ENCODE measurements around the gene SLC47A1. TPM values are rescaled to one million over a fixed set of nuclear protein-coding genes. Genes with fewer than 3 reads are reported as not detected.

SLC47A1 gene
- total and polyA plus RNA-seq, 2 of the 13 experiments (the other 11 are each of a cell fraction or from before 2014, with no cell fraction given): 42.1 to 67.5 TPM

- TF ChIP-seq PHB2 (IDR thresholded peaks at IDR 0.05; ENCODE audit: partially characterized antibody) (no peak), KDM2A (CRISPR knock-in tag; IDR thresholded peaks at IDR 0.05; ENCODE audit: borderline replicate concordance, low read depth) (peak; percentile 43; the same call in 1 of the 2 replicates), ZNF747 (CRISPR knock-in tag; IDR thresholded peaks at IDR 0.05; ENCODE audit: borderline replicate concordance) (no peak), CBX2 (IDR thresholded peaks at IDR 0.05; ENCODE audit: low read depth, low read length) (no peak), CBX2 (CRISPR knock-in tag; IDR thresholded peaks at IDR 0.05; ENCODE audit: low read depth) (no peak), MAZ (IDR thresholded peaks at IDR 0.05; ENCODE audit: borderline replicate concordance, low read depth, low read length) (no peak), MAZ (CRISPR knock-in tag; IDR thresholded peaks at IDR 0.05; ENCODE audit: low read depth) (no peak), BCL3 (CRISPR knock-in tag; IDR thresholded peaks at IDR 0.05) (no peak), ERF (CRISPR knock-in tag; IDR thresholded peaks at IDR 0.05) (peak; percentile 41; the same call in 1 of the 2 replicates), SMAD3 (CRISPR knock-in tag; IDR thresholded peaks at IDR 0.05) (peak; percentile 58; the same call in 1 of the 2 replicates), CREB1 (IDR thresholded peaks at IDR 0.05) (0 out of 2 replicates have a peak, but pooled peaks have one; percentile 13), CREB1 (CRISPR knock-in tag; IDR thresholded peaks at IDR 0.05) (no peak), ZNF274 (CRISPR knock-in tag; IDR thresholded peaks at IDR 0.05) (no peak), SOX6 (IDR thresholded peaks at IDR 0.05) (no peak), SOX6 (CRISPR knock-in tag; IDR thresholded peaks at IDR 0.05) (peak; percentile 38; the same call in 1 of the 2 replicates), FOSL2 (CRISPR knock-in tag; IDR thresholded peaks at IDR 0.05) (0 out of 2 replicates have a peak, but pooled peaks have one; percentile 10), TEAD3 (CRISPR knock-in tag; optimal IDR thresholded peaks at IDR 0.05; ENCODE audit: borderline replicate concordance) (peak; percentile 16), RARA (CRISPR knock-in tag; IDR thresholded peaks at IDR 0.05) (0 out of 2 replicates have a peak, but pooled peaks have one; percentile 19), HNF4A (CRISPR knock-in tag; IDR thresholded peaks at IDR 0.05) (peak; percentile 44; the same call in 1 of the 2 replicates), ZFAT (CRISPR knock-in tag; conservative IDR thresholded peaks at IDR 0.05) (no peak), FOXA3 (CRISPR knock-in tag; IDR thresholded peaks at IDR 0.05) (peak; percentile 37; the same call in 1 of the 2 replicates), ONECUT2 (CRISPR knock-in tag; IDR thresholded peaks at IDR 0.05) (no peak), TBX2 (CRISPR knock-in tag; IDR thresholded peaks at IDR 0.05; ENCODE audit: borderline replicate concordance) (no peak), XBP1 (CRISPR knock-in tag; IDR thresholded peaks at IDR 0.05) (no peak), STAG1 (CRISPR knock-in tag; IDR thresholded peaks at IDR 0.05) (peak; percentile 95), ZNF616 (CRISPR knock-in tag; IDR thresholded peaks at IDR 0.05; ENCODE audit: low read depth) (no peak), ZNF282 (IDR thresholded peaks at IDR 0.05; ENCODE audit: partially characterized antibody) (no peak), SAP130 (CRISPR knock-in tag; IDR thresholded peaks at IDR 0.05; ENCODE audit: low read depth) (peak; percentile 31; the same call in 1 of the 2 replicates)
- TF ChIP-seq, protein P1, sequence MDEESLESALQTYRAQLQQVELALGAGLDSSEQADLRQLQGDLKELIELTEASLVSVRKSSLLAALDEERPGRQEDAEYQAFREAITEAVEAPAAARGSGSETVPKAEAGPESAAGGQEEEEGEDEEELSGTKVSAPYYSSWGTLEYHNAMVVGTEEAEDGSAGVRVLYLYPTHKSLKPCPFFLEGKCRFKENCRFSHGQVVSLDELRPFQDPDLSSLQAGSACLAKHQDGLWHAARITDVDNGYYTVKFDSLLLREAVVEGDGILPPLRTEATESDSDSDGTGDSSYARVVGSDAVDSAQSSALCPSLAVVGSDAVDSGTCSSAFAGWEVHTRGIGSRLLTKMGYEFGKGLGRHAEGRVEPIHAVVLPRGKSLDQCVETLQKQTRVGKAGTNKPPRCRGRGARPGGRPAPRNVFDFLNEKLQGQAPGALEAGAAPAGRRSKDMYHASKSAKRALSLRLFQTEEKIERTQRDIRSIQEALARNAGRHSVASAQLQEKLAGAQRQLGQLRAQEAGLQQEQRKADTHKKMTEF (CRISPR knock-in tag; IDR thresholded peaks at IDR 0.05): peak; percentile 38; the same call in 1 of the 2 replicates
- TF ChIP-seq, protein P2, sequence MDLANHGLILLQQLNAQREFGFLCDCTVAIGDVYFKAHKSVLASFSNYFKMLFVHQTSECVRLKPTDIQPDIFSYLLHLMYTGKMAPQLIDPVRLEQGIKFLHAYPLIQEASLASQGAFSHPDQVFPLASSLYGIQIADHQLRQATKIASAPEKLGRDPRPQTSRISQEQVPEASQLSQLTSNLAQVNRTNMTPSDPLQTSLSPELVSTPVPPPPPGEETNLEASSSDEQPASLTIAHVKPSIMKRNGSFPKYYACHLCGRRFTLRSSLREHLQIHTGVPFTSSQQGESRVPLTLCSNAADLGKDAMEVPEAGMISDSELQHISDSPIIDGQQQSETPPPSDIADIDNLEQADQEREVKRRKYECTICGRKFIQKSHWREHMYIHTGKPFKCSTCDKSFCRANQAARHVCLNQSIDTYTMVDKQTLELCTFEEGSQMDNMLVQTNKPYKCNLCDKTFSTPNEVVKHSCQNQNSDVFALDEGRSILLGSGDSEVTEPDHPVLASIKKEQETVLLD (CRISPR knock-in tag; IDR thresholded peaks at IDR 0.05; ENCODE audit: low read depth): no peak
- TF ChIP-seq, protein P3, sequence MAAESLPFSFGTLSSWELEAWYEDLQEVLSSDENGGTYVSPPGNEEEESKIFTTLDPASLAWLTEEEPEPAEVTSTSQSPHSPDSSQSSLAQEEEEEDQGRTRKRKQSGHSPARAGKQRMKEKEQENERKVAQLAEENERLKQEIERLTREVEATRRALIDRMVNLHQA (CRISPR knock-in tag; IDR thresholded peaks at IDR 0.05): no peak
Measured at GRCh38 chr17:19513897-19514488, 19.7 kb upstream of the SLC47A1 start (continued).
